ENCODE data around the gene CTSE.

The CTSE gene

GRCh38 chr1:205972081-205972480, 51.6 kb downstream of the CTSE start:
- no peak for DNase-seq (ENCODE audit: extremely low read depth, low read depth)

GRCh38 chr1:205971082-205971481, 52.6 kb downstream of the CTSE start:
- no peak for TF ChIP-seq CTCF (IDR thresholded peaks at IDR 0.05; ENCODE audit: low read depth, low read length)
- DNase-seq (ENCODE audit: extremely low read depth, low read depth), result no peak

More at GRCh38 chr1:205972081-205972480, 51.6 kb downstream of the CTSE start:
- no peak for TF ChIP-seq CTCF (IDR thresholded peaks at IDR 0.05; ENCODE audit: low read depth, low read length)

- DNase-seq (ENCODE audit: extremely low read depth, low read depth), result no peak
- no peak for TF ChIP-seq CTCF (IDR thresholded peaks at IDR 0.05; ENCODE audit: low read depth, low read length)
Measured at GRCh38 chr1:205970486-205970885, 53.2 kb downstream of the CTSE start.

- DNase-seq (ENCODE audit: extremely low read depth, low read depth), result no peak
- TF ChIP-seq CTCF (IDR thresholded peaks at IDR 0.05; ENCODE audit: low read depth, low read length), result no peak
Measured at GRCh38 chr1:205969229-205969628, 54.5 kb downstream of the CTSE start.

- DNase-seq (ENCODE audit: extremely low read depth, low read depth), result no peak
Measured at GRCh38 chr1:205967554-205968335, 56.0 kb downstream of the CTSE start.

GRCh38 chr1:205965036-205965884, 58.4 kb downstream of the CTSE start:
- DNase-seq (ENCODE audit: extremely low read depth, low read depth), result no peak
- no peak for TF ChIP-seq CTCF (IDR thresholded peaks at IDR 0.05; ENCODE audit: low read depth, low read length)

More at GRCh38 chr1:205967554-205968335, 56.0 kb downstream of the CTSE start:
- no peak for TF ChIP-seq CTCF (IDR thresholded peaks at IDR 0.05; ENCODE audit: low read depth, low read length)

All from AG09319 (cell line).